ENCODE data around the gene BOD1L1.

GRCh38 chr4:13561673-13562072 is 65.9 kb downstream of the BOD1L1 start:
- TF ChIP-seq, protein P1, sequence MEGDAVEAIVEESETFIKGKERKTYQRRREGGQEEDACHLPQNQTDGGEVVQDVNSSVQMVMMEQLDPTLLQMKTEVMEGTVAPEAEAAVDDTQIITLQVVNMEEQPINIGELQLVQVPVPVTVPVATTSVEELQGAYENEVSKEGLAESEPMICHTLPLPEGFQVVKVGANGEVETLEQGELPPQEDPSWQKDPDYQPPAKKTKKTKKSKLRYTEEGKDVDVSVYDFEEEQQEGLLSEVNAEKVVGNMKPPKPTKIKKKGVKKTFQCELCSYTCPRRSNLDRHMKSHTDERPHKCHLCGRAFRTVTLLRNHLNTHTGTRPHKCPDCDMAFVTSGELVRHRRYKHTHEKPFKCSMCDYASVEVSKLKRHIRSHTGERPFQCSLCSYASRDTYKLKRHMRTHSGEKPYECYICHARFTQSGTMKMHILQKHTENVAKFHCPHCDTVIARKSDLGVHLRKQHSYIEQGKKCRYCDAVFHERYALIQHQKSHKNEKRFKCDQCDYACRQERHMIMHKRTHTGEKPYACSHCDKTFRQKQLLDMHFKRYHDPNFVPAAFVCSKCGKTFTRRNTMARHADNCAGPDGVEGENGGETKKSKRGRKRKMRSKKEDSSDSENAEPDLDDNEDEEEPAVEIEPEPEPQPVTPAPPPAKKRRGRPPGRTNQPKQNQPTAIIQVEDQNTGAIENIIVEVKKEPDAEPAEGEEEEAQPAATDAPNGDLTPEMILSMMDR (conservative IDR thresholded peaks at IDR 0.05; ENCODE audit: low read depth, low read length) = no peak
- TF ChIP-seq EZH2phosphoT487 (IDR thresholded peaks at IDR 0.05; ENCODE audit: borderline replicate concordance, low read length) = no peak
- no peak for TF ChIP-seq EZH2 (IDR thresholded peaks at IDR 0.05; ENCODE audit: low read length, unreplicated experiment)

All from PC-3 (cell line).